K562 (cell line): ENCODE measurements around the gene NMNAT2. TPM values are rescaled to one million over a fixed set of nuclear protein-coding genes. Genes with fewer than 3 reads are reported as not detected.

Source experiments
- ATAC-seq: fragments of 200-7000 bp; cut with Tn5 transposase; 3 replicates; pipeline ENCODE4 v1.9.1; 2020; ENCODE audit warnings: moderate library complexity
- BruUV-seq: library from RNA; stranded (reverse); fragments of 400-500 nt; replicated peaks from 2 replicates; lab custom pipeline; 2021; lab: Mats Ljungman, UMichigan
- CTCF ChIA-PET: fragments of 300-600 bp; formaldehyde crosslinking; extraction: SDS; loops from one replicate; lab custom pipeline; 2021; ENCODE audit warnings: low intra/inter-chr PET ratio; lab: Yijun Ruan, JAX
- POLR2A ChIA-PET: fragments of 300-600, 350-650 bp; sonication (Branson Sonifier 250); formaldehyde crosslinking; extraction: SDS; loops from one replicate; lab custom pipeline; 2021; ENCODE audit warnings: antibody characterized with exemption, inconsistent platforms; lab: Yijun Ruan, JAX
- DNase-seq, 4 experiments: peaks; one replicate each; pipeline versions ENCODE4 v3.0.0 to v3.0.0-alpha.2; 2011 to 2018; ENCODE audit warnings: low spot score in 3 of 4, mixed read lengths in 3 of 4; ENCODE audit errors: extremely low read depth in 1 of 4
- FAIRE-seq: peaks from 2 replicates; lab custom pipeline; 2011; peaks lifted over from hg19 to GRCh38; lab: Jason Lieb, UNC
- H2AFZ ChIP-seq: 2 replicates; pipeline ENCODE4 v1.6.0; 2011; ENCODE audit warnings: low read depth, low read length, control low read depth, inconsistent platforms
- H3K27ac ChIP-seq: fragments of 200-600 bp; 3 replicates; pipeline ENCODE4 v1.8.0; 2011; ENCODE audit warnings: low read depth, mild to moderate bottlenecking, control low read depth, inconsistent platforms, low read length, moderate library complexity, mixed read lengths; ENCODE audit errors: extremely low read depth
- H3K27me3 ChIP-seq, 2 experiments: fragments of 300-600 bp in 1 of 2; 2 replicates in 1 of 2; 3 replicates in 1 of 2; pipeline versions ENCODE4 v1.6.0 to v1.8.0; 2011; ENCODE audit warnings: inconsistent platforms in 2 of 2, low read length in 2 of 2, mild to moderate bottlenecking in 1 of 2, mixed read lengths in 1 of 2, moderate library complexity in 1 of 2; ENCODE audit not compliant: control insufficient read depth in 2 of 2, insufficient read depth in 2 of 2
- H3K36me3 ChIP-seq: fragments of 300-600 bp; 3 replicates; pipeline ENCODE4 v1.8.0; 2011; ENCODE audit warnings: mild to moderate bottlenecking, low read length, inconsistent platforms; ENCODE audit not compliant: control insufficient read depth, insufficient read depth
- H3K4me1 ChIP-seq, 2 experiments: fragments of 200-600 bp in 1 of 2; replicated peaks in 1 of 2; 2 replicates in 1 of 2; 3 replicates in 1 of 2; pipeline versions ENCODE4 v1.5.1 to v1.8.0; 2011; ENCODE audit warnings: inconsistent platforms in 2 of 2, low read length in 2 of 2, mild to moderate bottlenecking in 1 of 2, mixed read lengths in 1 of 2, moderate library complexity in 1 of 2; ENCODE audit not compliant: control insufficient read depth in 2 of 2, insufficient read depth in 2 of 2
- H3K4me2 ChIP-seq: 2 replicates; pipeline ENCODE4 v1.6.1; 2011; ENCODE audit warnings: low read length, control low read depth, inconsistent platforms, mixed read lengths; ENCODE audit not compliant: insufficient read depth
- H3K4me3 ChIP-seq: fragments of 200-600 bp; sonication (generic), shearing (Covaris generic); 2 replicates; pipeline ENCODE4 v1.5.1; 2016; ENCODE audit warnings: control low read depth, inconsistent platforms
- H3K79me2 ChIP-seq: fragments of 200-600 bp; 3 replicates; pipeline ENCODE4 v1.8.0; 2011; ENCODE audit warnings: low read length, inconsistent platforms; ENCODE audit not compliant: control insufficient read depth, insufficient read depth
- H3K9ac ChIP-seq, 2 experiments: 2 replicates each; pipeline versions ENCODE4 v1.6.0 to v1.6.1; 2011; ENCODE audit warnings: low read depth in 2 of 2, low read length in 2 of 2, control low read depth in 1 of 2, inconsistent platforms in 1 of 2, mild to moderate bottlenecking in 1 of 2, mixed read lengths in 1 of 2; ENCODE audit not compliant: insufficient read depth in 1 of 2
- H3K9me1 ChIP-seq: one replicate; pipeline ENCODE4 v1.6.0; 2011; ENCODE audit warnings: inconsistent platforms, mild to moderate bottlenecking, low read length, moderate library complexity; ENCODE audit not compliant: control insufficient read depth, insufficient read depth
- H3K9me3 ChIP-seq: replicated peaks from 2 replicates; pipeline ENCODE4 v1.5.1; 2011; ENCODE audit warnings: low read depth, low read length, inconsistent platforms; ENCODE audit not compliant: control insufficient read depth, insufficient read depth
- H4K20me1 ChIP-seq: replicated peaks from 2 replicates; pipeline ENCODE4 v1.6.1; 2011; ENCODE audit warnings: low read length, inconsistent platforms, mixed read lengths; ENCODE audit not compliant: control insufficient read depth, insufficient read depth
- ADNP ChIP-seq: fragments of 200-800 bp; sonication (Bioruptor generic); IDR thresholded peaks from 2 replicates; pipeline ENCODE4 v1.6.1; 2016; ENCODE audit warnings: missing genetic modification characterization, missing compliant biosample characterization
- ERF ChIP-seq: fragments of 450-650 bp; formaldehyde crosslinking; IDR thresholded peaks from 2 replicates; pipeline ENCODE4 v1.4.0; 2020; ENCODE audit warnings: mild to moderate bottlenecking, mixed read lengths
- FOXJ2 ChIP-seq: fragments of 200-800 bp; sonication (Bioruptor generic); IDR thresholded peaks from 2 replicates; pipeline ENCODE4 v1.6.1; 2016; ENCODE audit warnings: missing genetic modification characterization, missing compliant biosample characterization
- HSF4 ChIP-seq: fragments of 250-450 bp; sonication (Bioruptor Pico); IDR thresholded peaks from 2 replicates; pipeline ENCODE4 v2.1.2; 2022; ENCODE audit warnings: mild to moderate bottlenecking, moderate library complexity, borderline replicate concordance
- MCM2 ChIP-seq: fragments of 450-650 bp; IDR thresholded peaks from 2 replicates; pipeline ENCODE4 v1.6.1; 2017; ENCODE audit warnings: low read depth, mild to moderate bottlenecking
- MCM5 ChIP-seq: fragments of 450-650 bp; IDR thresholded peaks from 2 replicates; pipeline ENCODE4 v1.6.1; 2016; ENCODE audit warnings: low read depth
- NFE2 ChIP-seq: IDR thresholded peaks from 2 replicates; pipeline ENCODE4 v1.6.1; 2014; ENCODE audit warnings: antibody characterized with exemption, low read depth
- SMARCA4 ChIP-seq: fragments of 450-650 bp; IDR thresholded peaks from 2 replicates; pipeline ENCODE4 v1.6.1; 2016
- XRCC5 ChIP-seq: fragments of 200-400 bp; formaldehyde crosslinking; IDR thresholded peaks from 2 replicates; pipeline ENCODE4 v1.6.1; 2017; ENCODE audit warnings: low read depth, mild to moderate bottlenecking, low read length
- ZBED1 ChIP-seq: IDR thresholded peaks from 2 replicates; pipeline ENCODE4 v1.6.1; 2014
- WGBS: fragments of 100-300 bp; shearing (Covaris generic); methylation state at CpG from one replicate; pipeline ENCODE4 v1.1.6; 2016; ENCODE audit warnings: low coverage, mixed read lengths; ENCODE audit not compliant: insufficient coverage; ENCODE audit errors: missing lambda C conversion rate; 5-methylcytosine and 5-hydroxymethylcytosine counted together
- in situ Hi-C: fragments of 300-500 bp; cut with MboI; formaldehyde crosslinking; loops from 4 replicates; pipeline ENCODE4 v1.15.0; 2018; ENCODE audit warnings: inconsistent platforms, mixed read lengths
- intact Hi-C: fragments of 100-400 bp; cut with micrococcal nuclease; formaldehyde crosslinking; loops from 2 replicates; pipeline ENCODE4 v1.14.2; 2022
- polyA plus RNA-seq, 8 experiments: library from polyadenylated mRNA; depleted of rRNA in 4 of 8; stranded (reverse) in 5 of 8; unstranded in 3 of 8; fragments of >200 nt; fragmentation: Nextera tagmentation in 2 of 8; fragmentation: Illumina TruSeq in 1 of 8; extraction: Ambion mirVana in 2 of 8; extraction: Trizol in 1 of 8; gene quantifications; 2 replicates each; pipeline versions ENCODE4 v1.2.1 to v1.2.3, GENCODE V29; 2011 to 2014; ENCODE audit warnings: inconsistent platforms in 1 of 8, missing spikeins in 1 of 8
- total RNA-seq, 7 experiments: library from RNA; depleted of rRNA in 6 of 7; stranded (reverse); fragments of >200 nt in 6 of 7; fragmentation: Illumina TruSeq in 2 of 7; extraction: Trizol in 2 of 7; gene quantifications; 2 replicates each; pipeline versions ENCODE4 v1.2.1 to v1.2.3, GENCODE V29; 2011 to 2021; ENCODE audit warnings: low replicate concordance in 1 of 7
- TF ChIP-seq, protein P1 (sequence below): fragments of 450-650 bp; IDR thresholded peaks from 2 replicates; pipeline ENCODE4 v1.6.1; 2016; ENCODE audit warnings: mild to moderate bottlenecking, moderate library complexity
- TF ChIP-seq, protein P2 (sequence below): fragments of 450-650 bp; IDR thresholded peaks from 2 replicates; pipeline ENCODE4 v1.6.1; 2017; ENCODE audit warnings: mild to moderate bottlenecking, moderate library complexity

NMNAT2 gene
- total and polyA plus RNA-seq, 9 of the 15 experiments (the other 6 are each of a cell fraction or from before 2014, with no cell fraction given): not detected

DNA sequence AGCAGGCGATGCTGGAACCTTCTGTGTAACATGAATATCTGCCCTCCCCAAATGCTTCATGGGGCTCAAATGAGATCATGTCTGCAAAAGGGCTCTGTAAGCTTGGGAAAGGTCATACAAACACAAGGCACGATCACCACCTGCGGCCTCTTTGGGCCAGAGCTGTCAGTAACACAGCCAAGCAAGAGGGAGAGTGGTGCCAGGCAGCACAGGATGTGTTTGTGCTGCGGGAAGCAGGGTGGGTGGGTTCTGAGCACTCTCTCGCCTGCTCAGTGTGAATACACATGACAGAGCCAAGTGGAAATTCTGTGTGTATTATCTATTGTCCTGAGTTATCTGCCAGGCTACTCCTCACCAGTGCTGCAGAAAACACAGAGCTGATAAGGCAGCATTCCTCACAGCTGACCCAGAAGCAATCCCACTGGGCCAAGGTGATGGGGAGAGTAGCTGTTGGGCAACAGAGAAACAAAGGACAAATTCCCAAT lies 130.9 kb downstream of the NMNAT2 start:
- WGBS: 0% methylated on average over 5 of the region's 5 CpGs
- no peak overlapping the region for H3K9ac ChIP-seq
- no peak overlapping the region for H3K4me3 ChIP-seq
- H3K9me3 ChIP-seq: no peaks in the 10 kb centered on the region
- BruUV-seq: no TSS peak
- FAIRE-seq (no peak), ATAC-seq (no peak), DNase-seq (no peak)
- H3K9me1 ChIP-seq: no peaks in the 10 kb centered on the region
- H3K27me3 ChIP-seq: peaks cover 16 to 53% of the 10 kb centered on the region in 2 experiments; a peak in 4 of 5 replicates
- CTCF ChIA-PET: no interaction called here
- H3K4me2 ChIP-seq: no peak overlapping the region
- no peak overlapping the region for H2AFZ ChIP-seq
- no peaks in the 10 kb centered on the region for H3K79me2 ChIP-seq
- POLR2A ChIA-PET: no interaction called here
- in situ Hi-C loops: no loop called here
- intact Hi-C loops: loop anchor here (5.0 to 10.0 kb wide), 2 partner anchors 250 to 628 kb away; no protein-coding TSS in a partner anchor
- H3K4me1 ChIP-seq: no peaks in the 10 kb centered on the region
- H3K27ac ChIP-seq: no peak overlapping the region
- H4K20me1 ChIP-seq: 0 out of 2 replicates have a peak, but pooled peaks cover 3% of the 10 kb centered on the region
- H3K36me3 ChIP-seq: no peaks in the 10 kb centered on the region
- TF ChIP-seq MCM2 (no peak), NFE2 (no peak), ADNP (tag) (no peak), FOXJ2 (tag) (no peak), SMARCA4 (no peak), ZBED1 (no peak), XRCC5 (no peak), MCM5 (no peak), ERF (CRISPR knock-in tag) (no peak), HSF4 (no peak)
- TF ChIP-seq, protein P1, sequence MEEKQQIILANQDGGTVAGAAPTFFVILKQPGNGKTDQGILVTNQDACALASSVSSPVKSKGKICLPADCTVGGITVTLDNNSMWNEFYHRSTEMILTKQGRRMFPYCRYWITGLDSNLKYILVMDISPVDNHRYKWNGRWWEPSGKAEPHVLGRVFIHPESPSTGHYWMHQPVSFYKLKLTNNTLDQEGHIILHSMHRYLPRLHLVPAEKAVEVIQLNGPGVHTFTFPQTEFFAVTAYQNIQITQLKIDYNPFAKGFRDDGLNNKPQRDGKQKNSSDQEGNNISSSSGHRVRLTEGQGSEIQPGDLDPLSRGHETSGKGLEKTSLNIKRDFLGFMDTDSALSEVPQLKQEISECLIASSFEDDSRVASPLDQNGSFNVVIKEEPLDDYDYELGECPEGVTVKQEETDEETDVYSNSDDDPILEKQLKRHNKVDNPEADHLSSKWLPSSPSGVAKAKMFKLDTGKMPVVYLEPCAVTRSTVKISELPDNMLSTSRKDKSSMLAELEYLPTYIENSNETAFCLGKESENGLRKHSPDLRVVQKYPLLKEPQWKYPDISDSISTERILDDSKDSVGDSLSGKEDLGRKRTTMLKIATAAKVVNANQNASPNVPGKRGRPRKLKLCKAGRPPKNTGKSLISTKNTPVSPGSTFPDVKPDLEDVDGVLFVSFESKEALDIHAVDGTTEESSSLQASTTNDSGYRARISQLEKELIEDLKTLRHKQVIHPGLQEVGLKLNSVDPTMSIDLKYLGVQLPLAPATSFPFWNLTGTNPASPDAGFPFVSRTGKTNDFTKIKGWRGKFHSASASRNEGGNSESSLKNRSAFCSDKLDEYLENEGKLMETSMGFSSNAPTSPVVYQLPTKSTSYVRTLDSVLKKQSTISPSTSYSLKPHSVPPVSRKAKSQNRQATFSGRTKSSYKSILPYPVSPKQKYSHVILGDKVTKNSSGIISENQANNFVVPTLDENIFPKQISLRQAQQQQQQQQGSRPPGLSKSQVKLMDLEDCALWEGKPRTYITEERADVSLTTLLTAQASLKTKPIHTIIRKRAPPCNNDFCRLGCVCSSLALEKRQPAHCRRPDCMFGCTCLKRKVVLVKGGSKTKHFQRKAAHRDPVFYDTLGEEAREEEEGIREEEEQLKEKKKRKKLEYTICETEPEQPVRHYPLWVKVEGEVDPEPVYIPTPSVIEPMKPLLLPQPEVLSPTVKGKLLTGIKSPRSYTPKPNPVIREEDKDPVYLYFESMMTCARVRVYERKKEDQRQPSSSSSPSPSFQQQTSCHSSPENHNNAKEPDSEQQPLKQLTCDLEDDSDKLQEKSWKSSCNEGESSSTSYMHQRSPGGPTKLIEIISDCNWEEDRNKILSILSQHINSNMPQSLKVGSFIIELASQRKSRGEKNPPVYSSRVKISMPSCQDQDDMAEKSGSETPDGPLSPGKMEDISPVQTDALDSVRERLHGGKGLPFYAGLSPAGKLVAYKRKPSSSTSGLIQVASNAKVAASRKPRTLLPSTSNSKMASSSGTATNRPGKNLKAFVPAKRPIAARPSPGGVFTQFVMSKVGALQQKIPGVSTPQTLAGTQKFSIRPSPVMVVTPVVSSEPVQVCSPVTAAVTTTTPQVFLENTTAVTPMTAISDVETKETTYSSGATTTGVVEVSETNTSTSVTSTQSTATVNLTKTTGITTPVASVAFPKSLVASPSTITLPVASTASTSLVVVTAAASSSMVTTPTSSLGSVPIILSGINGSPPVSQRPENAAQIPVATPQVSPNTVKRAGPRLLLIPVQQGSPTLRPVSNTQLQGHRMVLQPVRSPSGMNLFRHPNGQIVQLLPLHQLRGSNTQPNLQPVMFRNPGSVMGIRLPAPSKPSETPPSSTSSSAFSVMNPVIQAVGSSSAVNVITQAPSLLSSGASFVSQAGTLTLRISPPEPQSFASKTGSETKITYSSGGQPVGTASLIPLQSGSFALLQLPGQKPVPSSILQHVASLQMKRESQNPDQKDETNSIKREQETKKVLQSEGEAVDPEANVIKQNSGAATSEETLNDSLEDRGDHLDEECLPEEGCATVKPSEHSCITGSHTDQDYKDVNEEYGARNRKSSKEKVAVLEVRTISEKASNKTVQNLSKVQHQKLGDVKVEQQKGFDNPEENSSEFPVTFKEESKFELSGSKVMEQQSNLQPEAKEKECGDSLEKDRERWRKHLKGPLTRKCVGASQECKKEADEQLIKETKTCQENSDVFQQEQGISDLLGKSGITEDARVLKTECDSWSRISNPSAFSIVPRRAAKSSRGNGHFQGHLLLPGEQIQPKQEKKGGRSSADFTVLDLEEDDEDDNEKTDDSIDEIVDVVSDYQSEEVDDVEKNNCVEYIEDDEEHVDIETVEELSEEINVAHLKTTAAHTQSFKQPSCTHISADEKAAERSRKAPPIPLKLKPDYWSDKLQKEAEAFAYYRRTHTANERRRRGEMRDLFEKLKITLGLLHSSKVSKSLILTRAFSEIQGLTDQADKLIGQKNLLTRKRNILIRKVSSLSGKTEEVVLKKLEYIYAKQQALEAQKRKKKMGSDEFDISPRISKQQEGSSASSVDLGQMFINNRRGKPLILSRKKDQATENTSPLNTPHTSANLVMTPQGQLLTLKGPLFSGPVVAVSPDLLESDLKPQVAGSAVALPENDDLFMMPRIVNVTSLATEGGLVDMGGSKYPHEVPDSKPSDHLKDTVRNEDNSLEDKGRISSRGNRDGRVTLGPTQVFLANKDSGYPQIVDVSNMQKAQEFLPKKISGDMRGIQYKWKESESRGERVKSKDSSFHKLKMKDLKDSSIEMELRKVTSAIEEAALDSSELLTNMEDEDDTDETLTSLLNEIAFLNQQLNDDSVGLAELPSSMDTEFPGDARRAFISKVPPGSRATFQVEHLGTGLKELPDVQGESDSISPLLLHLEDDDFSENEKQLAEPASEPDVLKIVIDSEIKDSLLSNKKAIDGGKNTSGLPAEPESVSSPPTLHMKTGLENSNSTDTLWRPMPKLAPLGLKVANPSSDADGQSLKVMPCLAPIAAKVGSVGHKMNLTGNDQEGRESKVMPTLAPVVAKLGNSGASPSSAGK: no peak
- TF ChIP-seq, protein P2, sequence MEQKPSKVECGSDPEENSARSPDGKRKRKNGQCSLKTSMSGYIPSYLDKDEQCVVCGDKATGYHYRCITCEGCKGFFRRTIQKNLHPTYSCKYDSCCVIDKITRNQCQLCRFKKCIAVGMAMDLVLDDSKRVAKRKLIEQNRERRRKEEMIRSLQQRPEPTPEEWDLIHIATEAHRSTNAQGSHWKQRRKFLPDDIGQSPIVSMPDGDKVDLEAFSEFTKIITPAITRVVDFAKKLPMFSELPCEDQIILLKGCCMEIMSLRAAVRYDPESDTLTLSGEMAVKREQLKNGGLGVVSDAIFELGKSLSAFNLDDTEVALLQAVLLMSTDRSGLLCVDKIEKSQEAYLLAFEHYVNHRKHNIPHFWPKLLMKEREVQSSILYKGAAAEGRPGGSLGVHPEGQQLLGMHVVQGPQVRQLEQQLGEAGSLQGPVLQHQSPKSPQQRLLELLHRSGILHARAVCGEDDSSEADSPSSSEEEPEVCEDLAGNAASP: no peak
